H7 (cell line): ENCODE data around the gene MGAT5B. TPM values are rescaled to one million over a fixed set of nuclear protein-coding genes. Genes with fewer than 3 reads are reported as not detected.
"Not testable (repeated sequence)": the region's sequence is repeated elsewhere in the genome, so short reads cannot be mapped to it uniquely, and the experiment has no call there.

Experiments
- DNase-seq: peaks from one replicate; pipeline ENCODE4 v3.0.0; 2012
- H3K27me3 ChIP-seq: 2 replicates; pipeline ENCODE4 v1.6.0; 2011; ENCODE audit warnings: mild to moderate bottlenecking, low read length; ENCODE audit not compliant: control insufficient read depth, insufficient read depth
- H3K36me3 ChIP-seq: replicated peaks from 2 replicates; pipeline ENCODE4 v1.5.1; 2011; ENCODE audit warnings: low read length; ENCODE audit not compliant: control insufficient read depth, insufficient read depth
- H3K4me3 ChIP-seq: 2 replicates; pipeline ENCODE4 v1.5.1; 2011; ENCODE audit warnings: low read depth, mild to moderate bottlenecking, control low read depth, low read length, moderate library complexity; ENCODE audit not compliant: insufficient read depth
- total RNA-seq: library from RNA; depleted of rRNA; stranded (reverse); fragments of >200 nt; shearing (Covaris generic); gene quantifications from 2 replicates; pipeline ENCODE4 v1.2.3, GENCODE V29; 2014

The MGAT5B gene
- total RNA-seq, 1 experiment from 2014 or later = 3.7 TPM

- no peak for DNase-seq
- Histone ChIP-seq H3K4me3 (no peak overlapping the region), H3K27me3 (no peaks in the 10 kb centered on the region), H3K36me3 (no peaks in the 10 kb centered on the region)
These were observed 106.5 kb downstream of the MGAT5B start for GRCh38 chr17:76974721-76975120.

- not testable (repeated sequence) for DNase-seq, H3K36me3 ChIP-seq, H3K4me3 ChIP-seq, H3K27me3 ChIP-seq
These were observed 109.8 kb downstream of the MGAT5B start for GRCh38 chr17:76978050-76978449.

DNA sequence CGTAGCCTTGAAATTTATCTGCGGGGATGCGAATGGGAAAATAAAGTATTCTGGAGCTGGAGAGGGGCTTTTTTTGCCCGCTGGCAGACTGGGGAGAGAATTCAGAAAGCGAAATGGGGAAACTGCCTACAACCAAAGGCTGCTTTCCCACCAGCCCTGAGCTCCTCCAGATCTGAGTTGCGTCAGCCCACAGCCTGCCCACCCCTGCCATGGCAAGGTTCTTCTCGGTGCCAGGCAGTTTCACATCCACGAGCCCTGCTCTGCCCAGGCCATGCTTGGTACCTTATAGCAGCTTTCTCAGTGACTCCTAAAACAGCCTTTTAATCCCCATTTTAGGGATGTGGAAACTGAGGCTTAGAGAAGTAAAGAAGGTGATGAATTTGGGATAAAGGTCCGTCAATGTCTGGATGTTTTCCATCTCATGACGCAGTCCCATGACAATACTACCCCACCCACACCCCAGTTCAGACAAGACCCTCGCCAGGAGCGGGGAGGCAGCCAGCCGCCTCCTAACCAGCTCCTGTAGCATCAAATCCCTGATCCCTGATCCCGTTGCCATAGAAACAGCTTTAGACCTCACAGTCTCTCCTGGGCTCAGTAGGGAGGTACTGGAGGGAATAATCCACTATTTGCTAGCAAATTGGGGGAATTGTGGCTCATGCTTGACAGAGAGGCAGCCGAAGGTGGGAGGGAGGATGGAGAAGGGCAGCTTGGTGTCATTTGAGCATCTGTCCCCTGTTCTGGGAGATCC is 113.5 kb downstream of the MGAT5B start:
- no peaks in the 10 kb centered on the region for H3K27me3 ChIP-seq
- DNase-seq = peak; percentile 64
- no peak overlapping the region for H3K4me3 ChIP-seq
- no peaks in the 10 kb centered on the region for H3K36me3 ChIP-seq

- Histone ChIP-seq H3K27me3 (no peaks in the 10 kb centered on the region), H3K4me3 (no peak overlapping the region), H3K36me3 (no peaks in the 10 kb centered on the region)
- no peak for DNase-seq
These were observed 114.3 kb downstream of the MGAT5B start for GRCh38 chr17:76982408-76983074.

GRCh38 chr17:76983075-76983775 is 115.0 kb downstream of the MGAT5B start:
- H3K4me3 ChIP-seq = no peak overlapping the region
- DNase-seq = peak; percentile 65
- no peaks in the 10 kb centered on the region for H3K27me3 ChIP-seq
- no peaks in the 10 kb centered on the region for H3K36me3 ChIP-seq

DNA sequence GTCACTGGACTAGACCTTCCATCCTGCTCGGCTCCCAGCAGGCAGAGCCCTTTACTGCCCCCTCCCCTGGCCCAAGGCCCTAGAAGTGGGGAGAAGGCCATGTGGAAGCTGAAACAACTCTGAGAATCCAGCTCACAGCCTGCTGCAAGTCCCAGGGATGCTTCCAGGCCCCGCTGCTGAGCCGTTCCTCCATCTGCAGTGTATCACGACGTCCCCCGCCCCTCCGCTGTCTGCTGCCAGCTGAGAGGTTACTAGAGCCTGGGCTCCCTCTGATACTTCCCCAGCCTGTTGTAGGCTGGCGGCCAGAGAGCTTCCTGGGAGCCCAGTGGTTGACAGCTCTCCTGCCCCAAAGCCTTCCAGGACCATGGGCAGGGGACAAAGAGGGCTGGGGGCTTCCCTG is 118.2 kb downstream of the MGAT5B start:
- no peaks in the 10 kb centered on the region for H3K27me3 ChIP-seq
- peak; percentile 54 for DNase-seq
- H3K36me3 ChIP-seq = no peaks in the 10 kb centered on the region
- no peak overlapping the region for H3K4me3 ChIP-seq

GRCh38 chr17:76987486-76988093 is 119.4 kb downstream of the MGAT5B start:
- no peak for DNase-seq
- no peaks in the 10 kb centered on the region for H3K27me3 ChIP-seq
- no peaks in the 10 kb centered on the region for H3K36me3 ChIP-seq
- H3K4me3 ChIP-seq = no peak overlapping the region

DNA sequence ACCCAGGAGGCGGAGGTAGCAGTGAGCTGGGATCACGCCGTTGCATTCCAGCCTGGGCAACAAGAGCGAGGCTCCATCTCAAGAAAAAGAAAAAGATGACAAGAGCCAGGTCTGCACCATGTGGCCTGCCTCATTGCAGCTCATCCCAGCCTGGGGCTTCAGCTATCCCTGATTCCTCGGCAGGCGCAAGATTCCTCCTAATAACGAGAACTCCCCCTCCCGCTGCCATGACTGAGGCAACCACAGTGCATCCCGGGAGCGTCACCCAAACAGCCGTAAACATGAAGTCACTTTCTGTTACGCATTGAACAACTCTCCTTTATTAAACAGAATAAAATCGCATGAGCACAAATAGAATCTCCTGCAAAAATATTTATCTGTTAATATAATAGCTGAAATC is 120.6 kb downstream of the MGAT5B start:
- DNase-seq = peak; percentile 63
- Histone ChIP-seq H3K27me3 (no peaks in the 10 kb centered on the region), H3K36me3 (no peaks in the 10 kb centered on the region), H3K4me3 (no peak overlapping the region)

- Histone ChIP-seq H3K27me3 (no peaks in the 10 kb centered on the region), H3K4me3 (no peak overlapping the region), H3K36me3 (no peaks in the 10 kb centered on the region)
- peak; percentile 60 for DNase-seq
These were observed 121.3 kb downstream of the MGAT5B start for GRCh38 chr17:76989519-76989918.

DNA sequence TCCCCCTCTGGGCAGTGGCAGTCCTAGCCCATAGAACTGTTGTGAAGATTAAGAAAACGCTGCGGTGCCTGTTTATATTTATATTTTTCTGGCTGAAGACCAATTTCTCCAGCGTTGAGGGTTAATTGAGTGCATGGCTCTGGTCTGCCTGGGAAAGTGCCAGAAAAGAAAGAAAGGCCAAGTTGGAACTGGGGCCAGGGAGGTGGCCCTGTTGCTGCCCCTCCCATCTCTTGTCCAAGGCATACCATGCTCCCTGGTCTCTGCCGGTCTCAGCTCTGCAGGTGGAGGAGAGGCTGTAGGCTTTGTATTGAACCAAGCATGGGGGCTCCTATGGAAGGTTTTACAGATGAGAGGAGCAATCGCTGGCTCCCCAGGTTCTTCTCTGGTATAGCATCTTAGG is 124.7 kb downstream of the MGAT5B start:
- no peaks in the 10 kb centered on the region for H3K36me3 ChIP-seq
- no peak for DNase-seq
- H3K4me3 ChIP-seq = no peak overlapping the region
- no peaks in the 10 kb centered on the region for H3K27me3 ChIP-seq

DNA sequence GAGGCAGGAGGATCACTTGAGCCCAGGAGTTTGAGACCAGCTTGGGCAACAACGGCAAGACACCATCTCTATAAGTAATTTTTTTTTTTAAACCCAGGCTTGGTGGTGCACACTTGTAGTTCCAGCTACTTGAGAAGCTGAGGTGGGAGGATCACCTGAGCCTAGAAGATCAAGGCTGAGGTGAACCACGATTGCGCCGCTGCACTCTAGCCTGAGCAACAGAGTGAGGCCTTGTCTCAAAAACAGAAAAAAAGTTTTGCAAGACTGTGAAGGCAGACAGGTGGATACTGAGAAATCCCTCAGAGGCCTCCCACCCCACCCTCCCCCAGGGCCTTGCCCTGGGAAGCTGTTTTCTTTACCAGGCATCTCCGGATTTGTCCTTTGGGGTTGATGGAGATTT is 125.4 kb downstream of the MGAT5B start:
- Histone ChIP-seq H3K36me3 (no peaks in the 10 kb centered on the region), H3K27me3 (no peaks in the 10 kb centered on the region), H3K4me3 (no peak overlapping the region)
- DNase-seq = no peak

DNA sequence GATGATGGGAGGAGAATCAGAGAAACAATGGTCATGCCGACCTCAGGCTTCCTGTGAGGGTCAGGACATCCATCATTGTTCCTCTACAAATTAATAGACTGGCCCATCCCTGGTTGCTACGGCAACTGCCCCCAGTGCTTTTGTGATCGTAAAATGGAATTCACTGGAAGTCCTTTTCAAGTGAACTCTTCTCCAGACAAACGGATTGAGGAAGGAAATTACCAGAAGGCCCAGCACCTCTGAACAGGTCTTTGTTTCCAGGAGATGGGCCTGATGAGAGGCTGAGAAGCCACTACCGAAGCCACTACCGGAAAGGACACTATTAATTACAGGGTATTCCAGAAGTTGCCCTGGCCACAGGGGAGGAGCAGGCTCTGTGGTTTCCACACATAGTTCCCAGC is 126.0 kb downstream of the MGAT5B start:
- Histone ChIP-seq H3K36me3 (no peaks in the 10 kb centered on the region), H3K4me3 (no peak overlapping the region), H3K27me3 (no peaks in the 10 kb centered on the region)
- DNase-seq = no peak

GRCh38 chr17:76995387-76996105 is 127.3 kb downstream of the MGAT5B start:
- peak; percentile 81 for DNase-seq
- Histone ChIP-seq H3K27me3 (no peaks in the 10 kb centered on the region), H3K36me3 (no peaks in the 10 kb centered on the region), H3K4me3 (no peak overlapping the region)
